Activated CD8-positive, alpha-beta memory T cell treated with anti-CD3 and anti-CD28 coated beads for 1 hour (primary cell): ENCODE results near the gene REEP3.

Source experiments
- DNase-seq, 2 donors: peaks; one replicate each; pipeline ENCODE4 v3.0.0-alpha.2; 2020; ENCODE audit warnings: low read depth in 1 of 2; ENCODE audit errors: extremely low read depth in 1 of 2

Gene REEP3

GRCh38 chr10:63504145-63504881, 16.9 kb upstream of the REEP3 start:
- DNase-seq: no peak

GRCh38 chr10:63505562-63505961, 15.6 kb upstream of the REEP3 start:
- DNase-seq: no peak

- no peak for DNase-seq
Observed at GRCh38 chr10:63506554-63506953, 14.6 kb upstream of the REEP3 start.

GRCh38 chr10:63515002-63515763, 6.0 kb upstream of the REEP3 start:
- no peak for DNase-seq

GRCh38 chr10:63516207-63516606, 5.0 kb upstream of the REEP3 start:
- DNase-seq: no peak

GRCh38 chr10:63518690-63519288, 2.4 kb upstream of the REEP3 start:
- DNase-seq: no peak

- peak in 1 of 2 donors; percentile 37 for DNase-seq
Observed at GRCh38 chr10:63521416-63522276, 445 bp downstream of the REEP3 start.

- DNase-seq: no peak
Observed at GRCh38 chr10:63522277-63522687, 1.1 kb downstream of the REEP3 start.

- DNase-seq: no peak
Observed at GRCh38 chr10:63522995-63523394, 1.8 kb downstream of the REEP3 start.

- no peak for DNase-seq
Observed at GRCh38 chr10:63525021-63525420, 3.8 kb downstream of the REEP3 start.

- DNase-seq: no peak
Observed at GRCh38 chr10:63527401-63527800, 6.2 kb downstream of the REEP3 start.

GRCh38 chr10:63528084-63528744, 7.0 kb downstream of the REEP3 start:
- no peak for DNase-seq

GRCh38 chr10:63530409-63530808, 9.2 kb downstream of the REEP3 start:
- no peak for DNase-seq

- no peak for DNase-seq
Observed at GRCh38 chr10:63534723-63535122, 13.5 kb downstream of the REEP3 start.

GRCh38 chr10:63536698-63537097, 15.5 kb downstream of the REEP3 start:
- no peak for DNase-seq

- DNase-seq: no peak
Observed at GRCh38 chr10:63537536-63537935, 16.3 kb downstream of the REEP3 start.

GRCh38 chr10:63539377-63539776, 18.2 kb downstream of the REEP3 start:
- DNase-seq: no peak

- DNase-seq: no peak
Observed at GRCh38 chr10:63539994-63540393, 18.8 kb downstream of the REEP3 start.

- DNase-seq: no peak
Observed at GRCh38 chr10:63542835-63543575, 21.8 kb downstream of the REEP3 start.

- DNase-seq: no peak
Observed at GRCh38 chr10:63543576-63543962, 22.4 kb downstream of the REEP3 start.
